ENCODE measurements around the gene TMEM81. TPM values are rescaled to one million over a fixed set of nuclear protein-coding genes. Genes with fewer than 3 reads are reported as not detected.

The TMEM81 gene
- total RNA-seq, 1 donor from 2014 or later, result 3.3 TPM

GRCh38 chr1:205107327-205107726 is 23.1 kb upstream of the TMEM81 start:
- Mint-ChIP-seq H3K27ac (no peak overlapping the region), H3K4me3 (ENCODE audit: low read depth) (no peak overlapping the region), H3K36me3 (ENCODE audit: low read depth) (peaks cover 64% of the 10 kb centered on the region), H3K27me3 (ENCODE audit: low read depth) (no peaks in the 10 kb centered on the region), H3K4me1 (ENCODE audit: low read depth) (peaks cover 2% of the 10 kb centered on the region), H3K9me3 (no peaks in the 10 kb centered on the region)
- intact Hi-C loops (cut with micrococcal nuclease), result no loop called here
- DNase-seq (ENCODE audit: low spot score), result no peak

- intact Hi-C loops (cut with micrococcal nuclease), result no loop called here
- Mint-ChIP-seq H3K4me3 (ENCODE audit: low read depth) (no peak overlapping the region), H3K27me3 (ENCODE audit: low read depth) (no peaks in the 10 kb centered on the region), H3K9me3 (no peaks in the 10 kb centered on the region), H3K36me3 (ENCODE audit: low read depth) (peaks cover 82% of the 10 kb centered on the region), H3K27ac (no peak overlapping the region), H3K4me1 (ENCODE audit: low read depth) (peaks cover 2% of the 10 kb centered on the region)
- no peak for DNase-seq (ENCODE audit: low spot score)
Measured at GRCh38 chr1:205102404-205102803, 18.1 kb upstream of the TMEM81 start.

GRCh38 chr1:205098242-205098641 is 14.0 kb upstream of the TMEM81 start:
- Mint-ChIP-seq H3K4me1 (ENCODE audit: low read depth) (peaks cover 2% of the 10 kb centered on the region), H3K9me3 (no peaks in the 10 kb centered on the region), H3K36me3 (ENCODE audit: low read depth) (peaks cover 82% of the 10 kb centered on the region), H3K27me3 (ENCODE audit: low read depth) (no peaks in the 10 kb centered on the region), H3K4me3 (ENCODE audit: low read depth) (no peak overlapping the region), H3K27ac (no peak overlapping the region)
- intact Hi-C loops (cut with micrococcal nuclease), result no loop called here
- no peak for DNase-seq (ENCODE audit: low spot score)

GRCh38 chr1:205095422-205095821 is 11.2 kb upstream of the TMEM81 start:
- no peak overlapping the region for H3K27ac Mint-ChIP-seq
- peaks cover 73% of the 10 kb centered on the region for H3K36me3 Mint-ChIP-seq (ENCODE audit: low read depth)
- H3K4me1 Mint-ChIP-seq (ENCODE audit: low read depth), result peaks cover 2% of the 10 kb centered on the region
- DNase-seq (ENCODE audit: low spot score), result no peak
- H3K27me3 Mint-ChIP-seq (ENCODE audit: low read depth), result no peaks in the 10 kb centered on the region
- intact Hi-C loops (cut with micrococcal nuclease), result no loop called here
- H3K4me3 Mint-ChIP-seq (ENCODE audit: low read depth), result no peak overlapping the region
- H3K9me3 Mint-ChIP-seq, result no peaks in the 10 kb centered on the region

- Mint-ChIP-seq H3K27ac (no peak overlapping the region), H3K36me3 (ENCODE audit: low read depth) (peaks cover 57% of the 10 kb centered on the region), H3K4me3 (ENCODE audit: low read depth) (no peak overlapping the region), H3K4me1 (ENCODE audit: low read depth) (peaks cover 2% of the 10 kb centered on the region), H3K9me3 (no peaks in the 10 kb centered on the region), H3K27me3 (ENCODE audit: low read depth) (no peaks in the 10 kb centered on the region)
- no peak for DNase-seq (ENCODE audit: low spot score)
- intact Hi-C loops (cut with micrococcal nuclease), result no loop called here
Measured at GRCh38 chr1:205091043-205091740, 6.9 kb upstream of the TMEM81 start.

GRCh38 chr1:205088341-205088740 is 4.1 kb upstream of the TMEM81 start:
- Mint-ChIP-seq H3K4me1 (ENCODE audit: low read depth) (no peaks in the 10 kb centered on the region), H3K27ac (no peak overlapping the region), H3K9me3 (no peaks in the 10 kb centered on the region), H3K36me3 (ENCODE audit: low read depth) (peaks cover 49% of the 10 kb centered on the region), H3K27me3 (ENCODE audit: low read depth) (no peaks in the 10 kb centered on the region), H3K4me3 (ENCODE audit: low read depth) (no peak overlapping the region)
- intact Hi-C loops (cut with micrococcal nuclease), result no loop called here
- DNase-seq (ENCODE audit: low spot score), result no peak

GRCh38 chr1:205082431-205082830 is 1.8 kb downstream of the TMEM81 start:
- Mint-ChIP-seq H3K4me1 (ENCODE audit: low read depth) (no peaks in the 10 kb centered on the region), H3K27ac (no peak overlapping the region)
- intact Hi-C loops (cut with micrococcal nuclease), result no loop called here

GRCh38 chr1:205077934-205078311 is 6.3 kb downstream of the TMEM81 start:
- Mint-ChIP-seq H3K27me3 (ENCODE audit: low read depth) (no peaks in the 10 kb centered on the region), H3K4me1 (ENCODE audit: low read depth) (no peaks in the 10 kb centered on the region), H3K27ac (no peak overlapping the region), H3K4me3 (ENCODE audit: low read depth) (no peak overlapping the region), H3K36me3 (ENCODE audit: low read depth) (no peaks in the 10 kb centered on the region), H3K9me3 (no peaks in the 10 kb centered on the region)
- intact Hi-C loops (cut with micrococcal nuclease), result no loop called here
- no peak for DNase-seq (ENCODE audit: low spot score)

More at GRCh38 chr1:205082431-205082830, 1.8 kb downstream of the TMEM81 start:
- Mint-ChIP-seq H3K27me3 (ENCODE audit: low read depth) (no peaks in the 10 kb centered on the region), H3K36me3 (ENCODE audit: low read depth) (peaks cover 18% of the 10 kb centered on the region), H3K9me3 (no peaks in the 10 kb centered on the region), H3K4me3 (ENCODE audit: low read depth) (no peak overlapping the region)
- DNase-seq (ENCODE audit: low spot score), result no peak

GRCh38 chr1:205077158-205077933 is 6.9 kb downstream of the TMEM81 start:
- Mint-ChIP-seq H3K4me1 (ENCODE audit: low read depth) (no peaks in the 10 kb centered on the region), H3K4me3 (ENCODE audit: low read depth) (no peak overlapping the region), H3K27me3 (ENCODE audit: low read depth) (no peaks in the 10 kb centered on the region), H3K27ac (no peak overlapping the region), H3K9me3 (no peaks in the 10 kb centered on the region), H3K36me3 (ENCODE audit: low read depth) (no peaks in the 10 kb centered on the region)
- DNase-seq (ENCODE audit: low spot score), result no peak
- intact Hi-C loops (cut with micrococcal nuclease), result no loop called here

- H3K27ac Mint-ChIP-seq, result no peak overlapping the region
- H3K4me1 Mint-ChIP-seq (ENCODE audit: low read depth), result no peaks in the 10 kb centered on the region
- intact Hi-C loops (cut with micrococcal nuclease), result no loop called here
- no peak for DNase-seq (ENCODE audit: low spot score)
- no peaks in the 10 kb centered on the region for H3K27me3 Mint-ChIP-seq (ENCODE audit: low read depth)
- H3K9me3 Mint-ChIP-seq, result no peaks in the 10 kb centered on the region
- H3K36me3 Mint-ChIP-seq (ENCODE audit: low read depth), result no peaks in the 10 kb centered on the region
- no peak overlapping the region for H3K4me3 Mint-ChIP-seq (ENCODE audit: low read depth)
Measured at GRCh38 chr1:205076245-205076761, 8.0 kb downstream of the TMEM81 start.

GRCh38 chr1:205075642-205076155 is 8.6 kb downstream of the TMEM81 start:
- no peaks in the 10 kb centered on the region for H3K4me1 Mint-ChIP-seq (ENCODE audit: low read depth)
- no peaks in the 10 kb centered on the region for H3K9me3 Mint-ChIP-seq
- intact Hi-C loops (cut with micrococcal nuclease), result no loop called here
- no peaks in the 10 kb centered on the region for H3K36me3 Mint-ChIP-seq (ENCODE audit: low read depth)
- no peak overlapping the region for H3K4me3 Mint-ChIP-seq (ENCODE audit: low read depth)
- no peak for DNase-seq (ENCODE audit: low spot score)
- no peak overlapping the region for H3K27ac Mint-ChIP-seq
- no peaks in the 10 kb centered on the region for H3K27me3 Mint-ChIP-seq (ENCODE audit: low read depth)

GRCh38 chr1:205074513-205074912 is 9.7 kb downstream of the TMEM81 start:
- no peak overlapping the region for H3K27ac Mint-ChIP-seq
- no peaks in the 10 kb centered on the region for H3K4me1 Mint-ChIP-seq (ENCODE audit: low read depth)
- intact Hi-C loops (cut with micrococcal nuclease), result no loop called here
- H3K36me3 Mint-ChIP-seq (ENCODE audit: low read depth), result no peaks in the 10 kb centered on the region
- no peaks in the 10 kb centered on the region for H3K27me3 Mint-ChIP-seq (ENCODE audit: low read depth)
- H3K9me3 Mint-ChIP-seq, result no peaks in the 10 kb centered on the region
- no peak for DNase-seq (ENCODE audit: low spot score)
- H3K4me3 Mint-ChIP-seq (ENCODE audit: low read depth), result no peak overlapping the region

GRCh38 chr1:205074084-205074483 is 10.2 kb downstream of the TMEM81 start:
- intact Hi-C loops (cut with micrococcal nuclease), result no loop called here
- Mint-ChIP-seq H3K27ac (no peak overlapping the region), H3K4me1 (ENCODE audit: low read depth) (no peaks in the 10 kb centered on the region), H3K27me3 (ENCODE audit: low read depth) (no peaks in the 10 kb centered on the region), H3K36me3 (ENCODE audit: low read depth) (no peaks in the 10 kb centered on the region), H3K9me3 (no peaks in the 10 kb centered on the region), H3K4me3 (ENCODE audit: low read depth) (no peak overlapping the region)
- DNase-seq (ENCODE audit: low spot score), result no peak
